Stimulated activated naive CD8-positive, alpha-beta T cell treated with anti-CD3 and anti-CD28 coated beads, Interleukin-15, Interleukin-2, amounts not matched to agents 100 ng/mL and 50 ng/mL, for 24 hours (primary cell): Measurements from ENCODE around the gene GPT2.

Experiments
- H3K27ac Mint-ChIP-seq: one replicate; pipeline ENCODE4 v1.8.0; 2021; ENCODE audit warnings: mild to moderate bottlenecking, mixed read lengths
- H3K27me3 Mint-ChIP-seq: one replicate; pipeline ENCODE4 v1.8.0; 2021; ENCODE audit warnings: mixed read lengths
- H3K36me3 Mint-ChIP-seq: one replicate; pipeline ENCODE4 v1.8.0; 2021; ENCODE audit warnings: low read depth, mixed read lengths
- H3K4me1 Mint-ChIP-seq: one replicate; pipeline ENCODE4 v1.8.0; 2021; ENCODE audit warnings: low read depth, mixed read lengths
- H3K4me3 Mint-ChIP-seq: one replicate; pipeline ENCODE4 v1.8.0; 2021; ENCODE audit warnings: mild to moderate bottlenecking, mixed read lengths
- H3K9me3 Mint-ChIP-seq: one replicate; pipeline ENCODE4 v1.8.0; 2021; ENCODE audit warnings: mixed read lengths

The GPT2 gene, protein sequence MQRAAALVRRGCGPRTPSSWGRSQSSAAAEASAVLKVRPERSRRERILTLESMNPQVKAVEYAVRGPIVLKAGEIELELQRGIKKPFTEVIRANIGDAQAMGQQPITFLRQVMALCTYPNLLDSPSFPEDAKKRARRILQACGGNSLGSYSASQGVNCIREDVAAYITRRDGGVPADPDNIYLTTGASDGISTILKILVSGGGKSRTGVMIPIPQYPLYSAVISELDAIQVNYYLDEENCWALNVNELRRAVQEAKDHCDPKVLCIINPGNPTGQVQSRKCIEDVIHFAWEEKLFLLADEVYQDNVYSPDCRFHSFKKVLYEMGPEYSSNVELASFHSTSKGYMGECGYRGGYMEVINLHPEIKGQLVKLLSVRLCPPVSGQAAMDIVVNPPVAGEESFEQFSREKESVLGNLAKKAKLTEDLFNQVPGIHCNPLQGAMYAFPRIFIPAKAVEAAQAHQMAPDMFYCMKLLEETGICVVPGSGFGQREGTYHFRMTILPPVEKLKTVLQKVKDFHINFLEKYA

DNA sequence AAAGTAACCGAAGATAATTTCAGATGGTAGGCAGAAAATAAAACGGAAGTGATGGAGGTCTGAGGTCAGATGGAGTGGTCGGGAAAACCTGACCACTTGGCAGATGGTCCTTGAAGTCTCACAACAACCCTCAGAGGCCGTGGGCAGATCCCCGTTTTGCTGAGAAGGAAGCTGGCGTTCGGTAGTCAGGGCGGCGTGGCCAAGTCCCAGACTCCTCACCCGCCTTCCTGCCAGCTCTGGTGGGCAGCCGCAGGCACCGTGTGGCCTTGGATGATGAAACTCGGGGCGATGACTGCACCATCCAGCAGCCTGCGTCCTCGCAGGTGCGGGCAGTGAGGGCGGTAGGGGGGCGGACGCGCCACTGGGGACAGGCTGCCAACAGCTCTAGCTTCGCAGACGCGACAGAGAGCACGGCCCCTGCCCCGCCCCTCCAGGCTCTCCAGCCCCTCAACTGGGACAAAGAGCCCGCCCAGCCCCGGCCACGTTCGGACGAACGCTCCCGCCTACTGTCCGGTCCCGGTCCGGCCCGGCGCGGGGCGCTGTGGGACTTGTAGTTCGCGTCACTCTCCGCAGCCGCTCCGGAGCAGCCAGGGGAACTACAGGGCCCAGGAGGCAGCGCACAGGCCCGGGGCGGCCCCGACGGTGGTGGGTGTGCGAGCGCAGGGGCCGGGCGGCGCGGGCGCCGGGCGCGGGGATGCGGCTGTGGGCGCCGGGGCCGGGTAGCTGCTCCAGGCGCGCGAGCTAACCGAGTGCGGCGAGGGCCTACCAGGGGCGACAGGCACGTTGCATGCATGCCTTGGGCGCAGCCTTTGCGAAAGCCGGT, at the start of gene GPT2:
Gene GPT2 (plus strand): TSS at position 673 of the 823 bp plus-strand sequence. CDS start 354 bp downstream, outside the sequence.
- H3K4me3 Mint-ChIP-seq, result peak within 1 kb of the TSS; percentile 88
- H3K27me3 Mint-ChIP-seq, result peaks cover 18% of the 10 kb centered on the region

DNA sequence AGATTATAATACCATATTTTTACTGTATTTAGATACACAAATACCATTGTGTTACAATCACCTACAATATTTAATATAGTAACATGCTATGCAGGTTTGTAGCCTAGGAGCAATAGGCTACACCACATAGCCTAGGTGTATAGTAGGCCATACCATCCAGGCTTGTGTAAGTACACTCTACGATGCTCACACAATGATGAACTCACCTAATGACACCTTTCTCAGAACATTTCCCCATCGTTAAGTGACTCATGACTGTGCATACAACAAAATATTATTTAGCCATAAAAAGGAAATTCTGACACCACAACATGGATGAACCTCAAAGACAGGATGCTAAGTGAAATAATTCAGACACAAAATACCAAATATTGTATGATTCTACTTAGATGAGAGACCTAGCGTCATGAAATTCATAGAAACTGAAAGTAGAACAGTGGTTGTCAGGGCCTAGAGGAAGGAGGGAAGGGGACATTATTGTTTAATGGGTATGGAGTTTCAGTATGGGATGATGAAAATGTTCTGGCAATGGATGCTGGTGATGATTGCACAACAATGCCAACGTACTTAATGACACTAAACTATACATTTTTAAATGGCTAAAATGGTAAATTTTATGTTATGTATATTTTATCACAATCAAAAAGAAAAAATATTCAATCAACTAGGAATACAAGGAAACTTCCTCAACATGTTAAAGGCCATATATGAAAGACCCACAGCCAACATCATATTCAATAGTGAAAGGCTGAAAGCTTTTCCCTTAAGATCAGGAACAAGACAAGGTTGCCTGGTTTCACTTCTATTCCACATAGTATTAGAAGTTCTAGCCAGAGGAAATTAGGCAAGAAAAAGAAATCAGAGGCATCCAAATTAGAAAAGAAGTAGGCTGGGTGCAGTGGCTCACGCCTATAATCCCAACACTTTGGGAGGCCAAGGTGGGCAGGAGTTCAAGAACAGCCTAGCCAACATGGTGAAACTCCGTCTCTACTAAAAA, 47.3 kb upstream of the GPT2 start:
- no peak overlapping the region for H3K27ac Mint-ChIP-seq
- H3K4me1 Mint-ChIP-seq, result peaks cover 4% of the 10 kb centered on the region

More for the DNA sequence above, at the start of gene GPT2:
- Mint-ChIP-seq H3K27ac (peak within 1 kb of the TSS; percentile 88), H3K4me1 (peaks cover 23% of the 10 kb centered on the region), H3K9me3 (no peaks in the 10 kb centered on the region), H3K36me3 (peaks cover 5% of the 10 kb centered on the region)

DNA sequence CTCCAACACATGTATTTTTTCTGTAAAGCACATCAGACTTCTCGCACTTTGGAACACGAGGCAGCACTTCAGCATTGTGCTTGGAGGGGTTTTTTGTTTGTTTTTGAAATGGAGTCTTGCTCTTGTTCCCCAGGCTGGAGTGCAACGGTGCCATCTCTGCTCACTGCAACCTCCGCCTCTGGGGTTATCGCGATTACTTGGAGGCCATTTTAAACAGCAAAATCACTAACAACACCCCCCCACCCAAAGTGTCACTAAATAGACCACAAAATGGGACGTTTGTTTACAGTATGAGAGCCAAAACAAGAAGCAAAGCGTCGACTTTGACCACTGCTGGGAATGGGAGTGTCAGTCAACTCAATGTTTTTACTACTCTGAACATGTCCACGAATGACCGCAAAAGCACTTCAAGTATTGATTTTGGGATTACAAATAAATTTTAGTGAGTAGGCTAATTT, 44.1 kb upstream of the GPT2 start:
- no peak overlapping the region for H3K4me3 Mint-ChIP-seq
- H3K4me1 Mint-ChIP-seq, result peaks cover 4% of the 10 kb centered on the region
- no peaks in the 10 kb centered on the region for H3K9me3 Mint-ChIP-seq
- H3K36me3 Mint-ChIP-seq, result no peaks in the 10 kb centered on the region
- H3K27me3 Mint-ChIP-seq, result peaks cover 3% of the 10 kb centered on the region
- H3K27ac Mint-ChIP-seq, result no peak overlapping the region

More for the DNA sequence above, 47.3 kb upstream of the GPT2 start:
- H3K4me3 Mint-ChIP-seq, result no peak overlapping the region
- no peaks in the 10 kb centered on the region for H3K36me3 Mint-ChIP-seq
- H3K27me3 Mint-ChIP-seq, result no peaks in the 10 kb centered on the region
- H3K9me3 Mint-ChIP-seq, result no peaks in the 10 kb centered on the region

DNA sequence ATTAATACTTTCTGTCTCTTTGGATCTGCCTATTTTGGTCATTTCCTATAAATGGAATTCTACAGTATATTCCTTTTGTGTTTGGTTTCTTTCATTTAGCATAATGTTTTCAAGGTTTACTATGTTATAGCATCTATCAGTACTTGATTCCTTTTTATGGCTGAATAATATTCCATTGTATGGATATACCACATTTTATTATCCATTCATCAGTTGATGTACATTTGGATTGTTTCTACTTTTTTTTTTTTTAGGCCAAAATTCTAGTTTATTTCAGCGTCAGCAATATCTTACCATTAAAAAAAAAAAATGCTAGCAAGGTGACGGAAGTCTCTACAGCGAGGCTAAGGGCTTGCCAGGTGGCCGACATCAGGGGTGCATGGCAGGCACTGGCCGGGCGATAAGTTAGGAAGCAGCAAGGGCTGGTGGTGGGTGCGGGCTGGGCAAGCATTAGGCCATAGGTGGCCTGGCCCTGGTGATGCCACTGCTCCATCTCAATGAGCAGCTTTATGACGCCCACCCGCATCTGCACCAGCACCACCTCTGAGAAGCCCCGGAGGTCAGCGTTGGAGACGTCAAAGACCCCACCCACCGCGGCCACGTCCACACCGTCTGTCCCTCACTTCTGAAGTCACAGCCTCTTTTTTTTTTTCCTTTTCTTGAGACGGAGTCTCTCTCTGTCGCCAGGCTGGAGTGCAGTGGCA, 41.8 kb upstream of the GPT2 start:
- H3K9me3 Mint-ChIP-seq, result no peaks in the 10 kb centered on the region
- no peak overlapping the region for H3K4me3 Mint-ChIP-seq
- H3K4me1 Mint-ChIP-seq, result no peaks in the 10 kb centered on the region
- peaks cover 15% of the 10 kb centered on the region for H3K27me3 Mint-ChIP-seq
- no peaks in the 10 kb centered on the region for H3K36me3 Mint-ChIP-seq
- H3K27ac Mint-ChIP-seq, result no peak overlapping the region

DNA sequence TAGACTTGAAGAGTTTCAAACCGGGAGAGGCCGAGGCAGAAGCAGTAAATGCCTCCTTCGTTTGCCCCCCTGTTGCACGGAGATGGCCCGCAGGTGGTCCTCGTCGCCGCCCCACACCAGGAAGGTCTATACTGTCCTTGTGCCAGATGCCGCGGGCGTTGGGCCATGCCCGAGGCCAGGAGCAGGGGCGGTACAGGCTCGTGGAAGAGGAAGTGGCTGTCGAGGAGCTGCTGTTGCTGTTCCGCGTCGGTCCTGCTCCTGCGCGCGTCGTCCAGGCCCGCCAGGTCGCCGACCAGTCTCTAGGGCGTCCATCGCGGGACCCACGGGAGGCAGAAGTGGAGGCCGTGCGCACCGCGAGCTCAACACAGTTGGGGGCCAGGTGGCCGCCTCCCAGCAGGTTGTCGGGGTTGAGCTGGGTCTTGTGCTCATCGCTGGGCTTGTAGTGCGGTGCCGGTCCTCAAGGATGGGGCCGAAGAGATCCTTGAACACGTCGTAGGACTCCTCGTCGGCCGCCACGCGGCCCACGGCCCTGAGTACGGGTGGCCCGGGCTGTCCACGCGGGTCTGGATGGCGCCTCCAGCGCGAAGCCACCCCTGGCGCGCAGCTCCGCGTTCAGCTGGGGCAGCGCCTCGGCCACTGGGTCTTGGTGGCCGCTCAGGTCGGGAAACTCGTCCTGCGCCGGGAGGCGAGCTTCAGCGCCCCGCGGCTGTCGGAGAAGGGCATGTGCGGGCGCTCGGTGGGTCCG, 40.1 kb upstream of the GPT2 start:
- Mint-ChIP-seq H3K27me3 (peaks cover 19% of the 10 kb centered on the region), H3K36me3 (no peaks in the 10 kb centered on the region), H3K4me1 (no peaks in the 10 kb centered on the region), H3K27ac (no peak overlapping the region), H3K9me3 (no peaks in the 10 kb centered on the region), H3K4me3 (no peak overlapping the region)

DNA sequence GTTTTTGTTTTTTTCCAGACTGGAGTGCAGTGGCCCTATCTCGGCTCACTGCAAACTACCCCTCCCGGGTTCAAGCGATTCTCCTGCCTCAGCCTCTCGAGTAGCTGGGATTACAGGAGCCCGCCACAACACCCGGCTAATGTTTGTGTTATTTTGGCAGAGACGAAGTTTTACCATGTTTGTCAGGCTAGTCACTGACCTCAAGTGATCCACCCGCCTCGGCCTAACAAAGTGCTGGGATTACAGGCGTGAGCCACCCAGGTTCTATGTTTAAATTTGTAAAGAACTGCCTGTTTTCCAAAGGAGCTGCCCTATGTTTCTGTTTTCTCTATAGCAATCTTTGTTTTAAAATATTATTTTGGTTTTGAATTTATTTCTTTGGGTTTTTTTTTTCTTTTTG, 39.4 kb upstream of the GPT2 start:
- H3K27me3 Mint-ChIP-seq, result peaks cover 19% of the 10 kb centered on the region
- H3K36me3 Mint-ChIP-seq, result no peaks in the 10 kb centered on the region
- no peak overlapping the region for H3K27ac Mint-ChIP-seq
- H3K9me3 Mint-ChIP-seq, result no peaks in the 10 kb centered on the region
- H3K4me1 Mint-ChIP-seq, result no peaks in the 10 kb centered on the region
- H3K4me3 Mint-ChIP-seq, result no peak overlapping the region

DNA sequence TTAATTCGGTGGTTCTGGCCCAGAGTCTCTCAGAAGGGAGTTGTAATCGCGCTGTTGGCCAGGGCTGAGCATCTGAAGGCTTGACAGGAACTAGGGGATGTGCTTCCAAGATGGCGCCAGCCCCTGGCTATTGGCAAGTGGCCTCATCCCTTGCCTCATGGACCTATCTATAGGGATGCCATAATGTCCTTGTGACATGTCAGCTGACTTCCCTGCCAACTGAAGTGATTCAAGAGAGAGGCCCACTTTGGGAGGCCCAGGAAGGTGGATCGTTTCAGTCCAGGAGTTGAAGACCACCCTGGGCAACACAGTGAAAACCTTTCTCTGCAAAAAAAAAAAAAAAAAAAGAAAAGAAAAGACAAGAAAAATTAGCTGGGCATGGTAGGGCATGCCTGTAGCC, 38.2 kb upstream of the GPT2 start:
- Mint-ChIP-seq H3K36me3 (no peaks in the 10 kb centered on the region), H3K4me1 (no peaks in the 10 kb centered on the region), H3K27me3 (peaks cover 19% of the 10 kb centered on the region), H3K9me3 (no peaks in the 10 kb centered on the region), H3K4me3 (no peak overlapping the region), H3K27ac (no peak overlapping the region)

DNA sequence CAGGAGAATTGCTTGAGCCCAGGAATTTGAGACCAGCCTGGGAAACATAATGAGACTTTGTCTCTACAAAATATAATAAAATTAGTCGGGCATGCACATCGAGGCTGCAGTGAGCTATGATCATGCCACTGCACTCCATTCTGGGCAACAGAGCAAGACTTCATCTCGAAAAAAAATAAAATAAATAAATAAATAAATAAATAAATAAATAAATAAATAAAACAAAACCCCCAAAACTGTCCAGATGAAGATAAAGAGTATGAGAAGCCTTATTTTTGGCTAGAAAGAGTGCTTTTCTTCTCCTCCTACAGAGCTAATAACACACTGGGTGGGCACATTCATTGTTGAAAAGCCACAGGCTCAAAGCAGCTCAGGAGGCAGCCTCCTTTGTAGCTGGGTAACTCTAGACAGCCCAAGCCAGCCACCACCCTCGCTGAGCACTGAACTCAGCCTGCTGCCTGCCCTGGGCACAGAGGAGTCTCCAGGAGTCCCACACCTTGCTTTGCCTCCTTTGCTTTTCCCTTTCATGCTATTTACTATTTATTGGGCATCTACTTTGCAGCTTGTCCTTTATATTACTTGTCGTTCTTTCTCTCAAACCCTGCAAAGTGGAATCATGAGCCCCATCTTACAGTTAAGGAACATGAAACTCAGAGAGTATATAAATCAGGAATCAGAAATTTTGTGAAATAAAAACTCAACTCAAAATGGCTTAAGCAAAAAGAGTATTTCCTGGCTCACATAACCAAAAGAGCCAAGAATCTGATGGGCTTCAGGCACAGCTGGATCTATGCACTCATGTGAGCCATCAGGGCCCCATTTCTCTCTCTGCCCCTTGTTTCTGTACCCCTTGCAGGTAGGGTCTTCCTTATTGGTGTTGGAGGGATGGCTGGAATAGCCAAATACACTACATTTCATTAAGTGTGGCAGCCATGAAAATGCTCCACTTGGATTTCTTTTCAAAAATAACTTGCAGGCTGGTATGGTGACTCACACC, 35.1 kb upstream of the GPT2 start:
- Mint-ChIP-seq H3K27ac (no peak overlapping the region), H3K27me3 (peaks cover 19% of the 10 kb centered on the region), H3K9me3 (no peaks in the 10 kb centered on the region), H3K4me3 (no peak overlapping the region), H3K36me3 (no peaks in the 10 kb centered on the region), H3K4me1 (no peaks in the 10 kb centered on the region)

DNA sequence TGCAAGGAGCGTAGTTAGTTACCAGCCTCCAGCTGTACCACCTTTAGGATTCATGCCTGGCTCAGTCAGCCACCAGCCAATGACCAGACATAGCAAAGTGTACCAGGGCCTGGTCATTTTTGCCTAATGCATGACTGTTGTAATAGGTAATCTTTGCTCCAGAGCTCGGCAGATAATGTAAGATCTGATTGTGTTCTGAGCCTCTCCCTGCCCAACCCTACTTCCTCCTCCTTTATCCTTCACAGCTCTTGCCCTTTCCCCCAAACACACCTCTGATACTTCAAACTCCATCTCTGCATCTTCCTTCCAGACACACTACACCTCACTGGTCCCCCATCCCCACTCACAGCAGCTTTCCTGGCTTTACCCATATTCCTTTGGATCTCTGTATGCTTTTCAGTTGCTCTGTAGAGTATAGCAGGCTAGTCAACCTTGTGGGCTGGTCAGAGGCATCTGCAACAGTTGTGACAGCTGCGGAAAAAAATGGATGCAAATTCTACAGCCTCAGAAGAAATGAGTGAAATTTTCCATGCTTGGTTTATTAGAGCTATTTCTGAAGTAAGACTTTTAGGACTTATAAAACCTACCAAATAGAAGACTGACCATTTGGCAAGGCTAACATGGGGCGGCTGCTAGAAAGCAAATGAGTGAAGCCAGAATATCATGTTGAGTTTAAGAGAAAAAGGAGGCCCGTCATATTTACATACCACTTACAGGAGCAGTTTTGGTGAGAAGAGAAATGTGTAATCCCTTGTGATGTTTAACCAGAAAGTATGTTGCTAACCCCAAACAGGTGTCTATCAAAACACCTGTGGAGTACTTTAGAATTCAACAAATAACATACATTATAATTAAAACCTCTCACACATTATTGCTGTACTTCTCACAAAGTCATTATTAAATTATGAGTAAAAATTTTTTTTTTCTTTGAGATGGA, 33.3 kb upstream of the GPT2 start:
- Mint-ChIP-seq H3K9me3 (no peaks in the 10 kb centered on the region), H3K27ac (no peak overlapping the region), H3K36me3 (no peaks in the 10 kb centered on the region), H3K27me3 (peaks cover 11% of the 10 kb centered on the region), H3K4me1 (no peaks in the 10 kb centered on the region), H3K4me3 (no peak overlapping the region)

DNA sequence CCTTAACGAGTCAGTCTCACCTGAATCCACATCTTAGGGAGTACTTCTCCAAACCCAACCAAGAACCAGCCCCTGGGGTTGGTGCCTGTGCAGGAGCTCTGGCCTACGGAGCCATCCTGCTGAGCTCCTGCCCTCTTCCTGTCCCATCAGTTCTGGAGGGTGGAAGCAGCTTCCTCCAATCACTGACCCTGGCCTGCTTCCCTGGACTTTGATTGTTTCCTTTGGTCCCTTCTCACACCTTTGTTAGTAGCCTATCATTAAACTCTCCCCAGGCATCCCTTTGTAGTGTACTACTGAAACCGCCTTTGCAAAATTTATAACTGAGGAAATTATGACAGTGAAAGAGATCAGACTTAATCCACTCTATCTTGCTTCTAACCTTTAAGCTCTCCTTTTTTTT, 32.0 kb upstream of the GPT2 start:
- no peak overlapping the region for H3K4me3 Mint-ChIP-seq
- no peaks in the 10 kb centered on the region for H3K9me3 Mint-ChIP-seq
- no peaks in the 10 kb centered on the region for H3K4me1 Mint-ChIP-seq
- peaks cover 6% of the 10 kb centered on the region for H3K27me3 Mint-ChIP-seq
- no peak overlapping the region for H3K27ac Mint-ChIP-seq
- H3K36me3 Mint-ChIP-seq, result no peaks in the 10 kb centered on the region

DNA sequence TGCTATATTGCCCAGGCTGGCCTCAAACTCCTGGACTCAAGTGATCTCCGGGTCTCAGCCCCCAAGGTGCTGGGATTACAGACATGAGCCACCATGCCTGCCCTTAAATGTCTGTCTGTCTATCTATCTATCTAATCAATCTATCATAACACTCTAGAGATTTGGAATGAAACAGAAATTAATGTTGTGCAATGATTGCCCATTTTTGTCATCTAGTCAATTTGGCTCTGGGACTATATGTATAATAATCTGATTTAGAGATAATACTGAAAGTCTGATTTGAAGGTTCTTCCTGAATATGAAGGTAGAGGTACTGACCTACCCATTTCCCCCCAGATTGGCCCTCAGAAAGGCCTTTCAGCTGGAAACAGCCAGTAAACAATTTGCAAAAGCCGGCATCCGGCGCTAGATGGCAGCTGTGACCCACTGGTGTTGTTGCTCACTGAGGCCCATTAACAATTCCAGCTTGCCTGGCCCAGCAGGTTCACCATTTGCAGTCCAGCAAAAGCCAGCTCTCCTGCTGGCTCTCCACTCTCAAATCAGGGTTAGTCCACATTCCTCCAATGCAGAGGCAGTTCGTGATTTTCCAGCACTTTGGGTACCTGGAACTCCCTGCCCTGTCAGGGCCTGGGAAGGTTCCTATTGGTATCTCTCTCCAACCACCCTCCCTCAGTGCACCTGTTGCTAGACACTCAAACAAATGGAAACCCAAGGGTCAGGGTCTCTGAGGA, 30.3 kb upstream of the GPT2 start:
- no peak overlapping the region for H3K4me3 Mint-ChIP-seq
- no peaks in the 10 kb centered on the region for H3K9me3 Mint-ChIP-seq
- H3K36me3 Mint-ChIP-seq, result no peaks in the 10 kb centered on the region
- no peaks in the 10 kb centered on the region for H3K4me1 Mint-ChIP-seq
- no peaks in the 10 kb centered on the region for H3K27me3 Mint-ChIP-seq
- no peak overlapping the region for H3K27ac Mint-ChIP-seq
